Activated CD4-positive, alpha-beta memory T cell treated with anti-CD3 and anti-CD28 coated beads, Interleukin-2, amount 10 ng/mL, durations not matched to agents 7 days and 5 days (primary cell): Measurements from ENCODE around the gene CD86. TPM values are rescaled to one million over a fixed set of nuclear protein-coding genes. Genes with fewer than 3 reads are reported as not detected.
"Not testable (repeated sequence)": the region's sequence is repeated elsewhere in the genome, so short reads cannot be mapped to it uniquely, and the experiment has no call there.

ENCODE experiments used
- CTCF ChIA-PET: fragments of 350-600 bp; sonication (Branson Sonifier 250); formaldehyde crosslinking; loops from one replicate; lab custom pipeline; 2021; ENCODE audit warnings: antibody characterized with exemption, inconsistent platforms; lab: Charles Lee
- POLR2A ChIA-PET: fragments of 350-600 bp; sonication (Branson Sonifier 250); formaldehyde crosslinking; loops from one replicate; lab custom pipeline; 2021; ENCODE audit warnings: antibody characterized with exemption; lab: Charles Lee
- DNase-seq: peaks from one replicate; pipeline ENCODE4 v3.0.0-alpha.2; 2020
- H3K27ac Mint-ChIP-seq: one replicate; pipeline ENCODE4 v1.8.0; 2021; ENCODE audit warnings: mild to moderate bottlenecking, mixed read lengths
- H3K27me3 Mint-ChIP-seq: one replicate; pipeline ENCODE4 v1.8.0; 2021; ENCODE audit warnings: mixed read lengths
- H3K36me3 Mint-ChIP-seq: one replicate; pipeline ENCODE4 v1.8.0; 2021; ENCODE audit warnings: low read depth, mixed read lengths
- H3K4me1 Mint-ChIP-seq: one replicate; pipeline ENCODE4 v1.8.0; 2021; ENCODE audit warnings: mixed read lengths
- H3K4me3 Mint-ChIP-seq: one replicate; pipeline ENCODE4 v1.8.0; 2021; ENCODE audit warnings: mild to moderate bottlenecking, mixed read lengths
- H3K9me3 Mint-ChIP-seq: one replicate; pipeline ENCODE4 v1.8.0; 2021; ENCODE audit warnings: mixed read lengths
- total RNA-seq, 2 experiments: library from RNA; stranded (reverse); gene quantifications; one replicate each; pipeline ENCODE4 v1.2.3, GENCODE V29; 2021

The CD86 gene
- total RNA-seq, 2 experiments from 2014 or later, result 21.6 to 21.7 TPM

DNA sequence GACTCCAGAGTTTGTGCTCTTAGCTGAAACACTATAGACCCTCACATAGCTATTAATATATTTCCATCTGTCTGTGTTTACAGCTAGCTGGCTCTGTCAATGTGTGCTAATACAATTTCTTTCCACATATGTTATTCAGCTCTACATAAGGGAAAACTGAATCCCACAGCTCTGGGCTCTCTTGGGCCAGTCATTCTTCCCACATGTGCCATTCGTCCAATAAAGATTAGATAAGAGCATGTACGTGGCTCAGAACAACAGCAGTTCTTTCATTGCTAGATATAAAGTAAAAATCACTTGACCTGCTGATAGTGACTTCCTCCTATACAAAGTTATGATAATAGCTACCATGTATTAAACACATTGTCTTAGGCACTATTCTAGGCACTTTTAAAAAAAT is 30.4 kb upstream of the CD86 start:
- peaks cover 3% of the 10 kb centered on the region for H3K36me3 Mint-ChIP-seq
- CTCF ChIA-PET, result interaction anchor here (0.9 to 1.7 kb wide), 6 partner anchors 13 to 275 kb away, joined by 3 to 6 read pairs (median 4); no protein-coding TSS in a partner anchor
- POLR2A ChIA-PET, result interaction anchor here (1.1 to 2.1 kb wide), 5 partner anchors 8 to 70 kb away, joined by 3 to 10 read pairs (median 5); no protein-coding TSS in a partner anchor

DNA sequence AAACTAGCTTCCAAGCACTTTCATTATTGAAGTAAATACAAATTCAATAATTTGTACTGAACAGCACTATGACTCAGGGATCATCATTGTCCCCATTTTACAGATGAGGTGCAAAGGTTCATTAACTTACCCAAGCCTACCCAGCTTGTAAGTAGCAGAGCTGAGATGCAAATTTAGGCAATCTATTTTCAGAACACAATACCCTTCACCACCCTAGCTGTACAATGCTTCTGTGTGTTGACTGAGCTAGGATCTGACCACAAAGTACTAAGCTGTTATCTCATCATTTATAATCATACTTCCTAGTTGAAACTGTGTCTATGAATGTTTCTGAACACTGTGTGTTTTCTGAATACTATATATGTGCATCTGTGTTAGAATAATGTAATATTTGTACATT is 29.9 kb upstream of the CD86 start:
- Mint-ChIP-seq H3K4me1 (peaks cover 28% of the 10 kb centered on the region), H3K27ac (no peak overlapping the region), H3K9me3 (peaks cover 3% of the 10 kb centered on the region), H3K4me3 (no peak overlapping the region), H3K27me3 (peaks cover 14% of the 10 kb centered on the region), H3K36me3 (peaks cover 4% of the 10 kb centered on the region)
- no peak for DNase-seq
- ChIA-PET POLR2A (interaction anchor here (1.1 to 2.1 kb wide), 5 partner anchors 9 to 70 kb away, joined by 3 to 10 read pairs (median 5); no protein-coding TSS in a partner anchor), CTCF (interaction anchor here (0.9 to 1.7 kb wide), 6 partner anchors 13 to 274 kb away, joined by 3 to 6 read pairs (median 4); no protein-coding TSS in a partner anchor)

More for the DNA sequence above, 30.4 kb upstream of the CD86 start:
- no peak for DNase-seq
- Mint-ChIP-seq H3K4me1 (peaks cover 24% of the 10 kb centered on the region), H3K9me3 (peaks cover 1% of the 10 kb centered on the region), H3K27me3 (peaks cover 18% of the 10 kb centered on the region), H3K27ac (no peak overlapping the region), H3K4me3 (no peak overlapping the region)

DNA sequence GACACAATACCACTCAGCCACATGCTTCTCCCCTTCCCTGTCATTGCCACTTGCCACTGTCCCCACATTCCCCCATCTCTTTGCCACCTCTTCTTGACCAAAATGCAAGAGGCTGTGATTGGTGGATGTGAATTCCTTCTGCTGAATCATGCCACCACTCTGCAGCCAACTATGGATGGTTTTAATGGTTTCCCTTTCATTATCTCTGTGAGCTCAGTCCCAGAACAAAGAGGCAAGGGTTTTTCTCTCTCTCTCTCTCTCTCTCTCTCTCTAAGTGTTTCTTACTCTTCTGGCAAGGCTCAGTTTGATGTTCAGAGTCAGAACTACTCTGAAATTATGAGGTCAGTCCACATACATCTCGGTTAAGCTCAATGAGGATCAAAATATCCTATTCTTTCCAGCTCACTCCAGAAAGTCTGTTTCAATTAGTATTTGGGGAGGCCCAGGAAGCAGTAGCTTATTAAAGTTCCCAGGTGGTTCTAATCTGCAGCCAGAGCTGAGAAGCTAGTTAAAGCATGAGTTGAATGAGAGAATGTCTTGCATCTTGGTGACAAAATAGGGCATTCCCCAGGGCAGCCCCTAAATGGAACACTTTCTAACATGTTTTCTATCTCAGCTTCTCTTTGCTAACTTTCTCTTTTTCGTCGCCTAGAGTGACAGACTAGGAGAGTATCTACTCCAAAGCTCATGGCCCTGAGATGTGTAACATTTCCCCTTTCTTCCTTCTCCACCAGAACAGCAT is 24.6 kb upstream of the CD86 start:
- DNase-seq, result peak; percentile 51
- H3K9me3 Mint-ChIP-seq, result peaks cover 19% of the 10 kb centered on the region
- peak overlapping the region; percentile 50 for H3K4me3 Mint-ChIP-seq
- peaks cover 28% of the 10 kb centered on the region for H3K4me1 Mint-ChIP-seq
- ChIA-PET POLR2A (interaction anchor here (1.1 to 2.4 kb wide), 11 partner anchors 10 to 763 kb away, joined by 3 to 13 read pairs (median 5); partner anchors contain the start of gene HSPBAP1), CTCF (interaction anchor here (0.8 to 1.6 kb wide), 8 partner anchors 12 to 147 kb away, joined by 3 to 7 read pairs (median 4); no protein-coding TSS in a partner anchor)
- H3K27ac Mint-ChIP-seq, result peak overlapping the region; percentile 86
- no peaks in the 10 kb centered on the region for H3K27me3 Mint-ChIP-seq
- peaks cover 42% of the 10 kb centered on the region for H3K36me3 Mint-ChIP-seq

DNA sequence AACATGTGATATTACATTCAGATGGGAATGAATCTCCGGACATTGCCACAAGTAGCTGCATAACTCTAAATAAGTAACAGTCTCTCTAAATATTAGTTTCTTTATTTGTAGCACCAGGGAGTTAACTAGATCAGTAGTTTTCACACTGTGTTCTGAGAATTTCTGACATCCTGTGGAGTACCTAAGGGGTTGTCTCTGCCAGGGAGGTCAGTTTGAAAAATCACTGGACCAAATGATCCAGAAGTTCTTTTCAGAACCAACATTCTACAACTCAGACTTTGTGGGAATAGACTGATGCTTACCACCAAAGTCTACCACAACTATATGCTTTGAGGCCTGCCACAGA is 24.1 kb upstream of the CD86 start:
- ChIA-PET POLR2A (interaction anchor here (1.1 to 2.4 kb wide), 10 partner anchors 10 to 763 kb away, joined by 3 to 13 read pairs (median 6); partner anchors contain the start of gene HSPBAP1), CTCF (interaction anchor here (0.9 to 1.6 kb wide), 5 partner anchors 12 to 148 kb away, joined by 4 to 7 read pairs (median 5); no protein-coding TSS in a partner anchor)
- DNase-seq, result no peak
- peaks cover 28% of the 10 kb centered on the region for H3K4me1 Mint-ChIP-seq
- peak overlapping the region; percentile 50 for H3K4me3 Mint-ChIP-seq
- peaks cover 48% of the 10 kb centered on the region for H3K36me3 Mint-ChIP-seq
- H3K27ac Mint-ChIP-seq, result peak overlapping the region; percentile 86
- peaks cover 25% of the 10 kb centered on the region for H3K9me3 Mint-ChIP-seq
- H3K27me3 Mint-ChIP-seq, result no peaks in the 10 kb centered on the region

DNA sequence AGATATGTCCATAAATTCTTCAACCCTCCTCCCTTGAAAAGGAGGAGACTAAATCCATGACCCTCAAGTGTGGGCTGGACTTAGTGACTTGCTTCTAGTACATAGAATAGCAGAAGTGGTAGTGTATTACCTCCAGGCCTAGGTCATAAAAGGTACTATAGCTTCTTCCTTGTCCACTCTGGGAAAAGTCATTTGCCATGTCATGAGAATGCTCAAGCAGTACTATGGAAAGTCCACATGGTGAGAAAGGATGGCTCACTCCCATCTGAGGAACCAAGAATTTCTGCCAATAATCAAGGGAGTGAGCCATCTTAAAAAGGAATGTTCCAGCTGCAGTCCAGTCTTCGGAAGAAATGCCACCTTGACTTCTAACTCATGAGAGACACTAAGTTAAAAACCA is 22.6 kb upstream of the CD86 start:
- ChIA-PET CTCF (interaction anchor here (1.3 kb wide), 1 partner anchor 37 kb away, joined by 3 read pairs; no protein-coding TSS in a partner anchor), POLR2A (no interaction called here)
- no peaks in the 10 kb centered on the region for H3K27me3 Mint-ChIP-seq
- no peak overlapping the region for H3K27ac Mint-ChIP-seq
- peaks cover 32% of the 10 kb centered on the region for H3K9me3 Mint-ChIP-seq
- peaks cover 28% of the 10 kb centered on the region for H3K4me1 Mint-ChIP-seq
- H3K4me3 Mint-ChIP-seq, result no peak overlapping the region
- no peak for DNase-seq
- H3K36me3 Mint-ChIP-seq, result peaks cover 61% of the 10 kb centered on the region

DNA sequence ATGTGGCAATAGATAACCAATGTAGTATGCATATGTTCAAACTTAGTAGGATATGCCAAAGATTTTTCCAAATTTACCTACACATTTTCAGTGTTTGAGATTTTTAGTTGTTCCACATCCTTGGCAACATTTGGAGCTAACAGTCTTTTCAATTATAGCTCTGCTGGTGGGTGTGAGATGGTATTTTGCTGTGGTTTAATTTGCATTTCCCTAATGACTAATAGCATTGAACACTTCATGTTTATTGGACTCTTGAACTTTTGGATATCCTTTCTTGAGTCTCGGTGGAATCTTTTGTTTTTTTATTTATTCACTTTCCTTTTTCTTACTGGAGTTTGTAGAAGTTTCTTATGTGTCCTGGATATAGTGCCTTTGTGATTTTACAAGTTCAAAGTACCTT is 22.1 kb upstream of the CD86 start:
- peaks cover 28% of the 10 kb centered on the region for H3K4me1 Mint-ChIP-seq

DNA sequence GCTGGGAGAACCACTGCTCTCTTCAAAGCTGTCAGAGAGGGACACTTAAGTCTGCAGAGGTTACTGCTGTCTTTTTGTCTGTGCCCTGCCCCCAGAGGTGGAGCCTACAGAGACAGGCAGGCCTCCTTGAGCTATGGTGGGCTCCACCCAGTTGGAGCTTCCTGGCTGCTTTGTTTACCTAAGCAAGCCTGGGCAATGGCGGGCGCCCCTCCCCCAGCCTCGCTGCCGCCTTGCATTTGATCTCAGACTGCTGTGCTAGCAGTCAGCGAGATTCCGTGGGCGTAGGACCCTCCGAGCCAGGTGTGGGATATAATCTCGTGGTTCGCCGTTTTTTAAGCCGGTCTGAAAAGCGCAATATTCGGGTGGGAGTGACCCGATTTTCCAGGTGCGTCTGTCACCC is 7.9 kb upstream of the CD86 start:
- Mint-ChIP-seq H3K36me3 (peaks cover 14% of the 10 kb centered on the region), H3K27me3 (peaks cover 19% of the 10 kb centered on the region)
- H3K9me3 Mint-ChIP-seq, POLR2A ChIA-PET, H3K27ac Mint-ChIP-seq, H3K4me1 Mint-ChIP-seq, DNase-seq, CTCF ChIA-PET, H3K4me3 Mint-ChIP-seq: not testable (repeated sequence)

More for the DNA sequence above, 22.1 kb upstream of the CD86 start:
- H3K4me3 Mint-ChIP-seq, result no peak overlapping the region
- H3K27ac Mint-ChIP-seq, result no peak overlapping the region
- ChIA-PET CTCF (interaction anchor here (1.3 kb wide), 1 partner anchor 37 kb away, joined by 3 read pairs; no protein-coding TSS in a partner anchor), POLR2A (no interaction called here)
- peaks cover 37% of the 10 kb centered on the region for H3K9me3 Mint-ChIP-seq
- DNase-seq, result no peak
- H3K36me3 Mint-ChIP-seq, result peaks cover 66% of the 10 kb centered on the region
- no peaks in the 10 kb centered on the region for H3K27me3 Mint-ChIP-seq

DNA sequence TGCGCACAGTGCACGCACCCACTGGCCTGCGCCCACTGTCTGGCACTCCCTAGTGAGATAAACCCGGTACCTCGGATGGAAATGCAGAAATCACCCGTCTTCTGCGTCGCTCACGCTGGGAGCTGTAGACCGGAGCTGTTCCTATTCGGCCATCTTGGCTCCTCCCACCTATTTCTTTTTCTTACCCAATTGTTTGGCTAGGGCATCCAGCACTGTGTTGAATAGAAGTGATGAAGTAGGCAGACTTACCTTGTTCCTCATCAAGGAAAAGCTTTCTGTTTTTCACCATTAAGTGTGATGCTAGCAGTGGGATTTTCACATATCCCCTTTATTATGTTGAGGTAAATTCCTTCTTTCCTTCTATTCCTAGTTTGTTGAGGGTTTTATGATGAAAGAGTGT is 7.4 kb upstream of the CD86 start:
- Mint-ChIP-seq H3K36me3 (peaks cover 14% of the 10 kb centered on the region), H3K27me3 (peaks cover 19% of the 10 kb centered on the region)
- DNase-seq, H3K27ac Mint-ChIP-seq, H3K4me3 Mint-ChIP-seq, POLR2A ChIA-PET, H3K4me1 Mint-ChIP-seq, H3K9me3 Mint-ChIP-seq: not testable (repeated sequence)
- CTCF ChIA-PET, result interaction anchor here (1.3 kb wide), 1 partner anchor 10 kb away, joined by 3 read pairs; no protein-coding TSS in a partner anchor

DNA sequence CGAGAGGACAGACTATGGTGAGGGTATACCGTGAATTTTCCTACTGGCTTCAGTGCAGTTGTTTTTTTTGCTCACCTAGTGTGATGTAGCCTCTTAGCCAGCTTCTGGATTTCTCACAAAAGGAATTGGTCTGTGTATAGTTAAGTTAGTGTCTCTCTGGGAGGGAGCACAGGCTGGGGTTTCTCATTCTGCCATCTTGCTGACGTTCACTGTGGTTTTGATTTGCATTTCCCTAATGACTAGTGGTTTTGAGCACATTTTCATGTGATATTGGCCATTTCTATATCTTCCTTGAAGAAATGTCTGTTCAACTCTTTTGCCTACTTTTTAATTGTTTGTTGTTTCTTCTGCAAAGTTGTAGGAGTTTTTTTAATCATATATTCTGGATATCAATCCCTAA is 2.2 kb upstream of the CD86 start:
- ChIA-PET POLR2A (no interaction called here), CTCF (no interaction called here)
- Mint-ChIP-seq H3K27me3 (peaks cover 24% of the 10 kb centered on the region), H3K27ac (no peak overlapping the region), H3K9me3 (peaks cover 5% of the 10 kb centered on the region), H3K36me3 (peaks cover 36% of the 10 kb centered on the region), H3K4me3 (no peak overlapping the region), H3K4me1 (peaks cover 9% of the 10 kb centered on the region)
- DNase-seq, result no peak

DNA sequence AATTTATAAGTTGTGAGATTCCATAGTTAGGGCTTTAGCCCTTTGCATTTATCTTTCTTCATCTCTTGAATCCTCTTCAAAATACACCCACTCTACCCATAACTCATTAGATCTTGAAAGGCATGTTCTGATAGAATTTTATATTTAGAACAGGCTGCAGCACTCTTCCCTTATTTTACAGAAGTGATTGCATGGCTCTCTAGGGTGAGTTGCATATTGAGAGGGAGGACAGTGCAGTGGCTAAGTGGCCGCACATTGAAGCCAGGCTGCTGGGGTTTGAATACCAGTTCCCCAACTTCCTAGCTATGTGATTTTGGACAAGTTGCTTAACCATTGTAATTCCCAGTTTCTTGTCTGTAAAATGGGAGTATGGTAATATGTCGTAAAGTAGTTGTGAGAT is 2.5 kb downstream of the CD86 start:
- Mint-ChIP-seq H3K36me3 (peaks cover 41% of the 10 kb centered on the region), H3K9me3 (no peaks in the 10 kb centered on the region), H3K27me3 (peaks cover 12% of the 10 kb centered on the region), H3K4me3 (no peak overlapping the region), H3K4me1 (peaks cover 9% of the 10 kb centered on the region), H3K27ac (no peak overlapping the region)
- ChIA-PET POLR2A (interaction anchor here (1.0 kb wide), 1 partner anchor 17 kb away, joined by 4 read pairs; no protein-coding TSS in a partner anchor), CTCF (interaction anchor here (1.2 kb wide), 1 partner anchor 9 kb away, joined by 3 read pairs; no protein-coding TSS in a partner anchor)
- no peak for DNase-seq

DNA sequence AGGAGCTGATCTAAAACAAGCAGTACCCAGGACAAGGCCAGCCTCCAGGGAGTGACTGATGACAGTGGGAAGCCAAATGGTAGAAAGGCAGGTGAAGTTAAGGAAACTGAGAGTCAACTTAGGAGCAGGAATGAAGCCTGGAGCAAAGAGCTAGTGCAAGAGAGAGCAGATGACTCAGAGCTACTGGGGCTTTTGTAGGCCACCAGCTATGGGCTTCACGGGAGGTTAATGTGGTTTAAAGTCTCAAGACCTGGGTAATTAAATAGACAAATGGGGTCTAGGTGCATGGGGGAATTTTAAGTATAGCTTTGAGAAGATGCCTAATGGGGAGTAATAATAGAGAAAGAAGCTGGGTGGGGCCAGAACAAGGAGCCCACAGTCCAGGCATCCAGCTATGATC is 3.1 kb downstream of the CD86 start:
- Mint-ChIP-seq H3K4me1 (peaks cover 6% of the 10 kb centered on the region), H3K9me3 (no peaks in the 10 kb centered on the region), H3K4me3 (no peak overlapping the region), H3K27me3 (peaks cover 11% of the 10 kb centered on the region), H3K36me3 (peaks cover 38% of the 10 kb centered on the region), H3K27ac (no peak overlapping the region)
- ChIA-PET POLR2A (no interaction called here), CTCF (interaction anchor here (1.2 kb wide), 1 partner anchor 10 kb away, joined by 3 read pairs; no protein-coding TSS in a partner anchor)
- no peak for DNase-seq

DNA sequence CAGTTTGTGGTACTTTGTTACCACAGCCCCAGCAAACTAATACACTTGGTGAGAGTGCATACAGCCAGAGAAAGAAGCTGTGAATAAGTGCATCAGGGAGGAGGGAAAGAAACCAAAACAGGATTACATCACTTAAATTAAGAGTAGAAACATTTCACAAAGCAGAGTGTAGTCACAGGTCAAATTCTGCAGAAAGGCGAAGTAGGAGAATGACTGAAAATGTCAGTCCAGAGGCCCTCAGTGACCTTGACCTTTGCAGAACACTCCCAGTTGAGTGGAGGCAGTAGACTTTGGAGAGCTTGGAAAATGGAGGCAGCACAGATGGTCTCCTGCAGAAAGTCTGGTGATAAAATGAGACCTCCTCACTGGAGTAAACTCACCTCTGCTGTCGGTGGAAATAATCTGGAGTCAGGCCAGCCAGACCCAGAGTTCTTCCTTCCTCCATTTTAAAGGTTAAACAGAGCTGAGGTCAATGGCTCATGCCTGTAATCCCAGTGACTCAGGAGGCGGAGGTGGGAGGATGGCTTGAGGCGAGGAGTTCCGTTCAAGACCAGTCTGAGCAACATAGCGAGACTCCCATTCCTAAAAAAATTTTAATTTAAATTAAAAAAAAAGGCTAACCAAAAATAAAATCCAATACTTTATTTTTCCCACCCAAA is 5.0 kb downstream of the CD86 start:
- H3K4me1 Mint-ChIP-seq, result peaks cover 12% of the 10 kb centered on the region
- ChIA-PET CTCF (no interaction called here), POLR2A (no interaction called here)
- DNase-seq, result no peak
- no peak overlapping the region for H3K27ac Mint-ChIP-seq
- H3K27me3 Mint-ChIP-seq, result peaks cover 11% of the 10 kb centered on the region
- no peak overlapping the region for H3K4me3 Mint-ChIP-seq
- no peaks in the 10 kb centered on the region for H3K9me3 Mint-ChIP-seq
- peaks cover 32% of the 10 kb centered on the region for H3K36me3 Mint-ChIP-seq
